GM12878 (cell line): Measurements from ENCODE around the gene NEK8.
A peak's percentile ranks its signal among the peaks of the same experiment; 100 is the strongest.

Experiments used
- ATF3 ChIP-seq: IDR thresholded peaks from 2 replicates; pipeline ENCODE4 v1.6.1; 2011; ENCODE audit warnings: low read depth, mild to moderate bottlenecking, low read length, moderate library complexity, borderline replicate concordance; ENCODE audit errors: extremely low read depth
- MYC ChIP-seq: IDR thresholded peaks from 2 replicates; pipeline ENCODE4 v1.6.1; 2011; ENCODE audit warnings: mild to moderate bottlenecking, low read length, moderate library complexity, inconsistent platforms; ENCODE audit not compliant: insufficient read depth, insufficient replicate concordance, insufficient read length, severe bottlenecking
- POLR2A ChIP-seq: IDR thresholded peaks from 2 replicates; pipeline ENCODE4 v1.6.1; 2011; ENCODE audit warnings: low read depth, mild to moderate bottlenecking, low read length
- TF ChIP-seq, protein P1 (sequence below): IDR thresholded peaks from 2 replicates; pipeline ENCODE4 v1.6.1; 2012; ENCODE audit warnings: low read depth, low read length, improper control_type of control experiment

DNA sequence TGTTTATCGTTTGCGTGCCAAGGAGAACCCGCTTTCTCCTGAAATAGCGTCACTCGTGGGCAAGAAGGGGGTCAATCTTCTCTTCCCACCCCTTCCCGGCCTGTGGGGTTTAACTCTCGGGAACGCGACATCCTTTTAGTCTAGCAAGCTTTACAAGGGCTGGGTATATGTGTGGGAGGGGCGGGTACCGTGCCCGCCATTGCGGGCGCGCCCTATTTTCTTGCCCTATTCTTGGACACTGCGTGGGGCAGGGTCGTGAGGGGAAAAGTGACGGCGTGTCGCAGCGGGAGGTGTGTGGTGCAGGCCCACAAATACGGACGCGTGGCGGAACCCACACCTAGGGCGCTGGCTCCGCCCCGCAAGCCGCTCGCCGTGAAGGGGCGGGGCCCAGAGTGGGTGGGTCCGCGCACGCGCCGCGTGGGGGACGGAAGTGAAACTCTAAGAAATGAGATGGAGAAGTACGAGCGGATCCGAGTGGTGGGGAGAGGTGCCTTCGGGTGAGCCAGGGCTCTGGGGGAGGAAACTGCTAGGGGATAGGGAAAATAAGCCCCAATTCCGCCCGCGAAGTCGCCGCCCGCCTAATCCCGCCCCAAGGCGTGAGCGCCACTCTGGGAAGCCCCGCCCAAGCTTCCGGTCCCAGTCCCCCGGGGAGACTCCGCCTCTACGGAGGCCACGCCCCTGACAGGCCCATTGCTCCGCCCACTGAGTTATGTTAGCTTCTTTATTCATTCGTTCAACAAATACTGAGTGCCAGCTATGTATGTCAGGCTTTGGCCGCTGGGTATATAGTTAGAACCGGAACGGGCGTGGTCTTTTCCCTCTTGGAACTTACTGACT, at the start of gene NEK8:
- TF ChIP-seq, protein P1, sequence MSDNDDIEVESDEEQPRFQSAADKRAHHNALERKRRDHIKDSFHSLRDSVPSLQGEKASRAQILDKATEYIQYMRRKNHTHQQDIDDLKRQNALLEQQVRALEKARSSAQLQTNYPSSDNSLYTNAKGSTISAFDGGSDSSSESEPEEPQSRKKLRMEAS = peak; percentile 62
- TF ChIP-seq POLR2A (peak; percentile 91), ATF3 (no peak), MYC (no peak)
